ENCODE results near the gene C3orf18. TPM values are rescaled to one million over a fixed set of nuclear protein-coding genes. Genes with fewer than 3 reads are reported as not detected.

Gene C3orf18
- total and polyA plus RNA-seq, 9 of the 15 experiments (the other 6 are each of a cell fraction or from before 2014, with no cell fraction given) = 0.01 to 2.3 (median 0.94) TPM

DNA sequence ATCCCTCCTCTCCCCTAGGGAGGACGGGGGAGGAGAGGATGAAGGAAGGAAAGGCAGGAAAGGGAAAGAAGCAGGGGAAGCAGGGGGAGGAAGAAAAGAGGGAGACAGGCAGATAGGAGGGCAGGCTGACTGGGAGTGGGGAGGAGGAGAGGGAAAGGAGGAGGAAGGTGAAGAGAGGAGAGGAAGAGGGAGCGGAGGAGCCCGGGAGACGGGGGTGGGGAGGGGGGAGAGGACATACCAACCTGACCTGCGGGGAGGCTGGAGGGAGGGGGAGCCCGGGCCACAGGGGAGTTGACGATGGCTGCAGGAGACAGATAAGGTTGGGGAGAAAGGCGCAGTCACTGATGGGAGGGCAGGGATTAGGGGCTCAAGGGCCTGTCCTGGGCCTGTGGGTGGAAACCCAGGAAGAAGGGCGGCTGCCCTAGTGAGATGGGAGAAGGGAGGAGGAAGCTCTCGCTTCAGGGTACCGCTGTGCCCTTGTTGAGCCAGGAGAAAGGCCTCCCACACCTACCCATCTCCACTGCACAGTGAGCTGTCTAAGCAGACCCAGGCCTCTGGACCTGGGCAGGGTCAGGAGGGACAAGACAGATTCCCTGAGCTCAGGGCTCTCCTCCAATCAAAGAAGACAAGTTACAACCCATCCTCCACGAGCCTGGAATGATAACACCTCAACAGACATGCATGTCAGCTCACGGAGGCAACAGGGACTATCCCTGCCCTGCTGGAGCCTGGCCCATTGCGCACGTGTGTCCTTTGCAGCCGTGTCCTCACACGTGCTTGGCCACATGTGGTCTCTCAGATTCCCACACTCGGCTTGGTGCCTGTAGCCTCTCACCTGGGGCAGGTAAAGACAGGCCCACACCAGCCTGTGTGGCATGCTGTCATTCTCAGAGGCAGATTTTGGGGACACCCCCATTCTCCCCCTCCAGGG, 27.9 kb downstream of the C3orf18 start (continued):
- TF ChIP-seq, protein P1, sequence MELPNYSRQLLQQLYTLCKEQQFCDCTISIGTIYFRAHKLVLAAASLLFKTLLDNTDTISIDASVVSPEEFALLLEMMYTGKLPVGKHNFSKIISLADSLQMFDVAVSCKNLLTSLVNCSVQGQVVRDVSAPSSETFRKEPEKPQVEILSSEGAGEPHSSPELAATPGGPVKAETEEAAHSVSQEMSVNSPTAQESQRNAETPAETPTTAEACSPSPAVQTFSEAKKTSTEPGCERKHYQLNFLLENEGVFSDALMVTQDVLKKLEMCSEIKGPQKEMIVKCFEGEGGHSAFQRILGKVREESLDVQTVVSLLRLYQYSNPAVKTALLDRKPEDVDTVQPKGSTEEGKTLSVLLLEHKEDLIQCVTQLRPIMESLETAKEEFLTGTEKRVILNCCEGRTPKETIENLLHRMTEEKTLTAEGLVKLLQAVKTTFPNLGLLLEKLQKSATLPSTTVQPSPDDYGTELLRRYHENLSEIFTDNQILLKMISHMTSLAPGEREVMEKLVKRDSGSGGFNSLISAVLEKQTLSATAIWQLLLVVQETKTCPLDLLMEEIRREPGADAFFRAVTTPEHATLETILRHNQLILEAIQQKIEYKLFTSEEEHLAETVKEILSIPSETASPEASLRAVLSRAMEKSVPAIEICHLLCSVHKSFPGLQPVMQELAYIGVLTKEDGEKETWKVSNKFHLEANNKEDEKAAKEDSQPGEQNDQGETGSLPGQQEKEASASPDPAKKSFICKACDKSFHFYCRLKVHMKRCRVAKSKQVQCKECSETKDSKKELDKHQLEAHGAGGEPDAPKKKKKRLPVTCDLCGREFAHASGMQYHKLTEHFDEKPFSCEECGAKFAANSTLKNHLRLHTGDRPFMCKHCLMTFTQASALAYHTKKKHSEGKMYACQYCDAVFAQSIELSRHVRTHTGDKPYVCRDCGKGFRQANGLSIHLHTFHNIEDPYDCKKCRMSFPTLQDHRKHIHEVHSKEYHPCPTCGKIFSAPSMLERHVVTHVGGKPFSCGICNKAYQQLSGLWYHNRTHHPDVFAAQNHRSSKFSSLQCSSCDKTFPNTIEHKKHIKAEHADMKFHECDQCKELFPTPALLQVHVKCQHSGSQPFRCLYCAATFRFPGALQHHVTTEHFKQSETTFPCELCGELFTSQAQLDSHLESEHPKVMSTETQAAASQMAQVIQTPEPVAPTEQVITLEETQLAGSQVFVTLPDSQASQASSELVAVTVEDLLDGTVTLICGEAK (IDR thresholded peaks at IDR 0.05) = no peak
- TF ChIP-seq, protein P1 (CRISPR knock-in tag; IDR thresholded peaks at IDR 0.05) = no peak
- no peak for TF ChIP-seq NR3C1 (CRISPR knock-in tag; IDR thresholded peaks at IDR 0.05)
- TF ChIP-seq, protein P2, sequence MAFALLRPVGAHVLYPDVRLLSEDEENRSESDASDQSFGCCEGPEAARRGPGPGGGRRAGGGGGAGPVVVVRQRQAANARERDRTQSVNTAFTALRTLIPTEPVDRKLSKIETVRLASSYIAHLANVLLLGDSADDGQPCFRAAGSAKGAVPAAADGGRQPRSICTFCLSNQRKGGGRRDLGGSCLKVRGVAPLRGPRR (CRISPR knock-in tag; IDR thresholded peaks at IDR 0.05) = no peak
- no peak for TF ChIP-seq SRSF7 (optimal IDR thresholded peaks at IDR 0.05; ENCODE audit: low read depth, low read length)
- TF ChIP-seq ETV5 (CRISPR knock-in tag; IDR thresholded peaks at IDR 0.05; ENCODE audit: low read depth) = no peak
- no peak for TF ChIP-seq ZKSCAN1 (IDR thresholded peaks at IDR 0.05; ENCODE audit: low read depth, low read length)
- no peak for TF ChIP-seq ATF3 (IDR thresholded peaks at IDR 0.05)
- no peak for TF ChIP-seq ATF3 (CRISPR knock-in tag; conservative IDR thresholded peaks at IDR 0.05)
- TF ChIP-seq ZNF507 (tag; conservative IDR thresholded peaks at IDR 0.05) = no peak
